ENCODE measurements around the gene RAB6B. TPM values are rescaled to one million over a fixed set of nuclear protein-coding genes. Genes with fewer than 3 reads are reported as not detected.

RAB6B gene
- total and polyA plus RNA-seq, 2 of the 4 experiments (the other 2 are of a cell fraction) = 0.18 to 1.2 TPM

GRCh38 chr3:133834621-133835417 is 60.9 kb downstream of the RAB6B start:
- intact Hi-C loops (cut with micrococcal nuclease) (no loop called here), dilution Hi-C loops (cut with HindIII; ENCODE audit: low sequenced_read_pairs, unreplicated experiment) (no loop called here), in situ Hi-C loops (cut with MboI; ENCODE audit: low sequenced_read_pairs) (no loop called here)
- Histone ChIP-seq H4K5ac (ENCODE audit: low read depth, low read length) (no peak overlapping the region), H3K27me3 (ENCODE audit: control insufficient read depth, insufficient read depth, low read length) (peaks cover 8% of the 10 kb centered on the region; the same call in 1 of the 2 replicates), H3K79me1 (ENCODE audit: low read depth in 1 of 2, low read length in 2 of 2) (no peaks in the 10 kb centered on the region), H4K91ac (ENCODE audit: insufficient read depth, low read depth, low read length) (no peak overlapping the region), H3K9me3 (ENCODE audit: control insufficient read depth, insufficient read depth, low read length) (no peaks in the 10 kb centered on the region), H3K9ac (ENCODE audit: low read depth, low read length) (no peak overlapping the region), H3K27ac (ENCODE audit: insufficient read depth, low read length) (no peak overlapping the region), H2BK120ac (ENCODE audit: low read depth, low read length) (no peak overlapping the region), H3K23ac (ENCODE audit: low read depth, low read length) (no peak overlapping the region), H3K36me3 (ENCODE audit: control insufficient read depth, insufficient read depth, low read length) (no peaks in the 10 kb centered on the region), H3K56ac (ENCODE audit: extremely low read depth, insufficient read depth, low read length) (no peak overlapping the region), H3K9me1 (ENCODE audit: insufficient read depth, low read length) (no peaks in the 10 kb centered on the region), H2AK5ac (ENCODE audit: low read depth, low read length) (no peak overlapping the region), H3K4ac (ENCODE audit: low read depth, low read length) (no peak overlapping the region), H2AFZ (replicated peaks; ENCODE audit: low read length, poor library complexity) (no peak overlapping the region), H2BK15ac (ENCODE audit: low read depth, low read length) (no peak overlapping the region), H4K8ac (ENCODE audit: low read depth in 2 of 2, low read length in 2 of 2) (no peak overlapping the region), H2BK20ac (ENCODE audit: low read depth, low read length) (no peak overlapping the region), H3K14ac (replicated peaks; ENCODE audit: low read depth, low read length) (no peak overlapping the region), H3K18ac (ENCODE audit: low read depth, low read length) (no peak overlapping the region), H3K4me1 (ENCODE audit: control insufficient read depth, insufficient read depth, low read length) (no peaks in the 10 kb centered on the region), H4K20me1 (ENCODE audit: insufficient read depth, low read length) (no peaks in the 10 kb centered on the region), H3K4me3 (ENCODE audit: insufficient read depth, low read depth, low read length) (no peak overlapping the region), H2AK9ac (replicated peaks; ENCODE audit: low read depth, low read length, poor library complexity) (no peak overlapping the region), H2BK5ac (ENCODE audit: low read depth, low read length, poor library complexity, severe bottlenecking) (no peak overlapping the region), H3K4me2 (ENCODE audit: low read depth, low read length) (no peak overlapping the region)
- CTCF ChIA-PET = no interaction called here
- DNase-seq = no peak
- no TSS peak for BruUV-seq (replicated peaks)
- WGBS, 2 experiments (ENCODE audit: extremely low coverage in 2 of 2, insufficient read length in 1 of 2) = 78 to 100% methylated on average over 2 to 7 of the region's 14 CpGs
- ATAC-seq (ENCODE audit: low read depth) = no peak
- TF ChIP-seq, protein P1, sequence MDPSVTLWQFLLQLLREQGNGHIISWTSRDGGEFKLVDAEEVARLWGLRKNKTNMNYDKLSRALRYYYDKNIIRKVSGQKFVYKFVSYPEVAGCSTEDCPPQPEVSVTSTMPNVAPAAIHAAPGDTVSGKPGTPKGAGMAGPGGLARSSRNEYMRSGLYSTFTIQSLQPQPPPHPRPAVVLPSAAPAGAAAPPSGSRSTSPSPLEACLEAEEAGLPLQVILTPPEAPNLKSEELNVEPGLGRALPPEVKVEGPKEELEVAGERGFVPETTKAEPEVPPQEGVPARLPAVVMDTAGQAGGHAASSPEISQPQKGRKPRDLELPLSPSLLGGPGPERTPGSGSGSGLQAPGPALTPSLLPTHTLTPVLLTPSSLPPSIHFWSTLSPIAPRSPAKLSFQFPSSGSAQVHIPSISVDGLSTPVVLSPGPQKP (IDR thresholded peaks at IDR 0.05; ENCODE audit: borderline replicate concordance, low read depth, low read length) = no peak
- TF ChIP-seq RFX5 (IDR thresholded peaks at IDR 0.05; ENCODE audit: low read depth, low read length) (no peak), CEBPB (IDR thresholded peaks at IDR 0.05; ENCODE audit: low read depth, low read length) (no peak), RCOR1 (IDR thresholded peaks at IDR 0.05; ENCODE audit: insufficient replicate concordance, low read length) (no peak), FOS (IDR thresholded peaks at IDR 0.05; ENCODE audit: low read depth, low read length) (no peak), MAZ (IDR thresholded peaks at IDR 0.05; ENCODE audit: borderline replicate concordance, low read depth, low read length) (no peak), SMC3 (IDR thresholded peaks at IDR 0.05; ENCODE audit: low read depth, low read length) (no peak), CHD1 (IDR thresholded peaks at IDR 0.05; ENCODE audit: low read depth, low read length) (no peak), NFE2L2 (IDR thresholded peaks at IDR 0.05; ENCODE audit: low read depth, low read length) (no peak), BHLHE40 (IDR thresholded peaks at IDR 0.05; ENCODE audit: low read depth, low read length) (no peak), MAFK (IDR thresholded peaks at IDR 0.05; ENCODE audit: low read depth, low read length) (no peak), MXI1 (IDR thresholded peaks at IDR 0.05; ENCODE audit: borderline replicate concordance, low read depth, low read length) (no peak), USF2 (IDR thresholded peaks at IDR 0.05; ENCODE audit: low read depth, low read length) (no peak), POLR2A (IDR thresholded peaks at IDR 0.05; ENCODE audit: low read depth, low read length) (no peak), RAD21 (IDR thresholded peaks at IDR 0.05; ENCODE audit: low read length) (no peak)
- TF ChIP-seq, protein P2, sequence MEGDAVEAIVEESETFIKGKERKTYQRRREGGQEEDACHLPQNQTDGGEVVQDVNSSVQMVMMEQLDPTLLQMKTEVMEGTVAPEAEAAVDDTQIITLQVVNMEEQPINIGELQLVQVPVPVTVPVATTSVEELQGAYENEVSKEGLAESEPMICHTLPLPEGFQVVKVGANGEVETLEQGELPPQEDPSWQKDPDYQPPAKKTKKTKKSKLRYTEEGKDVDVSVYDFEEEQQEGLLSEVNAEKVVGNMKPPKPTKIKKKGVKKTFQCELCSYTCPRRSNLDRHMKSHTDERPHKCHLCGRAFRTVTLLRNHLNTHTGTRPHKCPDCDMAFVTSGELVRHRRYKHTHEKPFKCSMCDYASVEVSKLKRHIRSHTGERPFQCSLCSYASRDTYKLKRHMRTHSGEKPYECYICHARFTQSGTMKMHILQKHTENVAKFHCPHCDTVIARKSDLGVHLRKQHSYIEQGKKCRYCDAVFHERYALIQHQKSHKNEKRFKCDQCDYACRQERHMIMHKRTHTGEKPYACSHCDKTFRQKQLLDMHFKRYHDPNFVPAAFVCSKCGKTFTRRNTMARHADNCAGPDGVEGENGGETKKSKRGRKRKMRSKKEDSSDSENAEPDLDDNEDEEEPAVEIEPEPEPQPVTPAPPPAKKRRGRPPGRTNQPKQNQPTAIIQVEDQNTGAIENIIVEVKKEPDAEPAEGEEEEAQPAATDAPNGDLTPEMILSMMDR (conservative IDR thresholded peaks at IDR 0.05; ENCODE audit: low read depth, low read length) = no peak
- POLR2A ChIA-PET (ENCODE audit: unreplicated experiment) = no interaction called here
